ENCODE data around the gene ZNHIT1. TPM values are rescaled to one million over a fixed set of nuclear protein-coding genes. Genes with fewer than 3 reads are reported as not detected.

Gene ZNHIT1
- total RNA-seq, 1 experiment from 2014 or later: 57.2 TPM

GRCh38 chr7:101172854-101173751 is 44.9 kb upstream of the ZNHIT1 start:
- CTCF ChIA-PET: interaction anchor here (0.6 to 1.5 kb wide), 5 partner anchors 19 to 190 kb away, joined by 3 to 5 read pairs (median 3); partner anchors contain the start of gene COL26A1
- TF ChIP-seq CTCF (IDR thresholded peaks at IDR 0.05; ENCODE audit: unreplicated experiment): no peak

GRCh38 chr7:101173752-101174244 is 44.2 kb upstream of the ZNHIT1 start:
- H3K4me1 Mint-ChIP-seq (ENCODE audit: low read depth, unreplicated experiment): peaks cover 18% of the 10 kb centered on the region
- TF ChIP-seq CTCF (IDR thresholded peaks at IDR 0.05; ENCODE audit: unreplicated experiment): no peak
- peaks cover 100% of the 10 kb centered on the region for H3K27me3 Mint-ChIP-seq (ENCODE audit: unreplicated experiment)
- peak; percentile 63 for DNase-seq
- H3K4me3 Mint-ChIP-seq (ENCODE audit: low read depth, unreplicated experiment): peak overlapping the region; percentile 61
- H3K27ac Mint-ChIP-seq (ENCODE audit: unreplicated experiment): peak overlapping the region; percentile 0
- CTCF ChIA-PET: interaction anchor here (0.6 to 1.5 kb wide), 5 partner anchors 19 to 189 kb away, joined by 3 to 5 read pairs (median 3); partner anchors contain the start of gene COL26A1
- no TSS peak for BruUV-seq (replicated peaks)
- peaks cover 12% of the 10 kb centered on the region for H3K36me3 Mint-ChIP-seq (ENCODE audit: insufficient read depth, unreplicated experiment)
- intact Hi-C loops (cut with micrococcal nuclease; ENCODE audit: unreplicated experiment): no loop called here
- no peaks in the 10 kb centered on the region for H3K9me3 Mint-ChIP-seq (ENCODE audit: low read depth, unreplicated experiment)

More at GRCh38 chr7:101172854-101173751, 44.9 kb upstream of the ZNHIT1 start:
- Mint-ChIP-seq H3K36me3 (ENCODE audit: insufficient read depth, unreplicated experiment) (peaks cover 17% of the 10 kb centered on the region), H3K4me3 (ENCODE audit: low read depth, unreplicated experiment) (peak overlapping the region; percentile 61), H3K4me1 (ENCODE audit: low read depth, unreplicated experiment) (peaks cover 25% of the 10 kb centered on the region), H3K9me3 (ENCODE audit: low read depth, unreplicated experiment) (no peaks in the 10 kb centered on the region), H3K27ac (ENCODE audit: unreplicated experiment) (peak overlapping the region; percentile 0), H3K27me3 (ENCODE audit: unreplicated experiment) (peaks cover 100% of the 10 kb centered on the region)
- peak; percentile 86 for DNase-seq
- intact Hi-C loops (cut with micrococcal nuclease; ENCODE audit: unreplicated experiment): no loop called here
- BruUV-seq (replicated peaks): no TSS peak

GRCh38 chr7:101174322-101174854 is 43.6 kb upstream of the ZNHIT1 start:
- intact Hi-C loops (cut with micrococcal nuclease; ENCODE audit: unreplicated experiment): no loop called here
- Mint-ChIP-seq H3K36me3 (ENCODE audit: insufficient read depth, unreplicated experiment) (peaks cover 8% of the 10 kb centered on the region), H3K9me3 (ENCODE audit: low read depth, unreplicated experiment) (no peaks in the 10 kb centered on the region), H3K4me1 (ENCODE audit: low read depth, unreplicated experiment) (peaks cover 12% of the 10 kb centered on the region), H3K27ac (ENCODE audit: unreplicated experiment) (peak overlapping the region; percentile 0), H3K27me3 (ENCODE audit: unreplicated experiment) (peaks cover 100% of the 10 kb centered on the region), H3K4me3 (ENCODE audit: low read depth, unreplicated experiment) (peak overlapping the region; percentile 61)
- CTCF ChIA-PET: interaction anchor here (0.7 to 1.2 kb wide), 3 partner anchors 30 to 108 kb away, joined by 3 read pairs; no protein-coding TSS in a partner anchor
- no peak for TF ChIP-seq CTCF (IDR thresholded peaks at IDR 0.05; ENCODE audit: unreplicated experiment)
- BruUV-seq (replicated peaks): no TSS peak
- no peak for DNase-seq

DNA sequence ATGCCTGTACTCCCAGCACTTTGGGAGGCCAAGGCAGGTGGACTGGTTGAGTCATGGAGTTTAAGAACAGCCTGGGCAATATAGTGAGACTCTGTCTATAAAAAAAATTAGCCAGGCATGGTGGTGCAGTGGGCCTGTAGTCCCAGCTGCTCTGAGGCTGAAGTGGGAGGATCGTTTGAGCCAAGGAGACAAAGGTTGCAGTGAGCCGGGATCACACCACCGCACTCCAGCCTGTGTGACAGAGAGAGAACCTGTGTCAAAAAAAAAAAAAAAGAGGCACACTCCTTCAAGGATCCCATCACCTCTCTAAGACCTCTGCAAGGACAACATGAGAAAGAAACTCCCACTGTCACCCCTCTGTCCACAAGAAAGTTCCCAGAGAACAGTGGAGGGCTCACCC is 42.3 kb upstream of the ZNHIT1 start:
- no TSS peak for BruUV-seq (replicated peaks)
- H3K4me1 Mint-ChIP-seq (ENCODE audit: low read depth, unreplicated experiment): peaks cover 7% of the 10 kb centered on the region
- TF ChIP-seq CTCF (IDR thresholded peaks at IDR 0.05; ENCODE audit: unreplicated experiment): no peak
- intact Hi-C loops (cut with micrococcal nuclease; ENCODE audit: unreplicated experiment): no loop called here
- CTCF ChIA-PET: interaction anchor here (0.8 kb wide), 1 partner anchor 16 kb away, joined by 3 read pairs; no protein-coding TSS in a partner anchor
- no peaks in the 10 kb centered on the region for H3K9me3 Mint-ChIP-seq (ENCODE audit: low read depth, unreplicated experiment)
- H3K4me3 Mint-ChIP-seq (ENCODE audit: low read depth, unreplicated experiment): no peak overlapping the region
- H3K27ac Mint-ChIP-seq (ENCODE audit: unreplicated experiment): no peak overlapping the region
- DNase-seq: no peak
- peaks cover 100% of the 10 kb centered on the region for H3K27me3 Mint-ChIP-seq (ENCODE audit: unreplicated experiment)
- H3K36me3 Mint-ChIP-seq (ENCODE audit: insufficient read depth, unreplicated experiment): peaks cover 8% of the 10 kb centered on the region

Data from Calu3 (cell line).